ENCODE data around the gene SPINK4. TPM values are rescaled to one million over a fixed set of nuclear protein-coding genes. Genes with fewer than 3 reads are reported as not detected.

The SPINK4 gene
- total RNA-seq, 1 donor from 2014 or later = not detected

DNA sequence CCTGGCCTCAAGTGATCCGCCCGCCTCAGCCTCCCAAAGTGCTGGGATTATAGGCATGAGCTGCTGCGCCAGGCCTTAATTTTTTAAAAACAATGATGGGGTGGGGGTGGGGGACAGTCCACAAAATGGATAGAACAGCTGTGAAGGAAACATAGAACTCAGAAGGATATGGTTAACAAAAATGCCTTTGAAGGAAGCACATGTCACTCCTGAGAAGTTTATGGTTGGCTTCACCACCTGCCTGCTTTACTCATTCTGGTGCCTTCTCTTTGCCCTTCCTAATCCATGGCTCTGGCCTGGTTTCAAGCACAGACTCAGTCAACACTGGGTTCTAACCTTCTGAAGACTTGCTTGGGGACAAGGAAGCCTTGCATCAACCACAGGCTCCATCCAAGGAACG, 14.2 kb downstream of the SPINK4 start:
- H3K36me3 Mint-ChIP-seq = peaks cover 11% of the 10 kb centered on the region
- no peaks in the 10 kb centered on the region for H3K9me3 Mint-ChIP-seq
- H3K4me1 Mint-ChIP-seq (ENCODE audit: unreplicated experiment) = no peaks in the 10 kb centered on the region
- H3K27ac Mint-ChIP-seq = no peak overlapping the region
- no peaks in the 10 kb centered on the region for H3K27me3 Mint-ChIP-seq
- no peak overlapping the region for H3K4me3 Mint-ChIP-seq
- TF ChIP-seq, protein P1, sequence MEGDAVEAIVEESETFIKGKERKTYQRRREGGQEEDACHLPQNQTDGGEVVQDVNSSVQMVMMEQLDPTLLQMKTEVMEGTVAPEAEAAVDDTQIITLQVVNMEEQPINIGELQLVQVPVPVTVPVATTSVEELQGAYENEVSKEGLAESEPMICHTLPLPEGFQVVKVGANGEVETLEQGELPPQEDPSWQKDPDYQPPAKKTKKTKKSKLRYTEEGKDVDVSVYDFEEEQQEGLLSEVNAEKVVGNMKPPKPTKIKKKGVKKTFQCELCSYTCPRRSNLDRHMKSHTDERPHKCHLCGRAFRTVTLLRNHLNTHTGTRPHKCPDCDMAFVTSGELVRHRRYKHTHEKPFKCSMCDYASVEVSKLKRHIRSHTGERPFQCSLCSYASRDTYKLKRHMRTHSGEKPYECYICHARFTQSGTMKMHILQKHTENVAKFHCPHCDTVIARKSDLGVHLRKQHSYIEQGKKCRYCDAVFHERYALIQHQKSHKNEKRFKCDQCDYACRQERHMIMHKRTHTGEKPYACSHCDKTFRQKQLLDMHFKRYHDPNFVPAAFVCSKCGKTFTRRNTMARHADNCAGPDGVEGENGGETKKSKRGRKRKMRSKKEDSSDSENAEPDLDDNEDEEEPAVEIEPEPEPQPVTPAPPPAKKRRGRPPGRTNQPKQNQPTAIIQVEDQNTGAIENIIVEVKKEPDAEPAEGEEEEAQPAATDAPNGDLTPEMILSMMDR (conservative IDR thresholded peaks at IDR 0.05) = no peak
- DNase-seq (ENCODE audit: extremely low spot score, unreplicated experiment) = no peak

- TF ChIP-seq, protein P1 (conservative IDR thresholded peaks at IDR 0.05) = no peak
- Mint-ChIP-seq H3K27ac (no peak overlapping the region), H3K4me1 (ENCODE audit: unreplicated experiment) (no peaks in the 10 kb centered on the region), H3K36me3 (peaks cover 15% of the 10 kb centered on the region), H3K27me3 (no peaks in the 10 kb centered on the region), H3K4me3 (no peak overlapping the region), H3K9me3 (no peaks in the 10 kb centered on the region)
- no peak for DNase-seq (ENCODE audit: extremely low spot score, unreplicated experiment)
These were observed 15.0 kb downstream of the SPINK4 start for GRCh38 chr9:33255014-33255413.

DNA sequence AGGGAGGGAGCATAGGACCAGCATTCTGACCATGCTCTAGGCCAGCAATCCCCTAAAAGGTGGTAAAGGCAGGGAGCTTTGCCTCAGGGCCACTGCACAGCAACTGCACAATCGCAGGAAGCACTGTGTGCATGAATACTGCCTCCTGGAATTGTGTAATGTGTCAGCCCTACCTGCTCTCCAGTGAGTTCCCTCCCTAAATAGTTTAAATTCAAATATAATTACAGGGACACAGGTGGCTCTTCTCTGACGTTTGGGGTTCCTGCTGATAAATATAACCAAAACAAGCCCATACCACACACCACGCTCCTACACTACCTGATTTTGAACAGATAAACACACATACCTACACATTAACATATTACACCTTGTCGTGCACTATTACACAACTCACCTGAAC, 15.5 kb downstream of the SPINK4 start:
- TF ChIP-seq, protein P1 (conservative IDR thresholded peaks at IDR 0.05) = no peak
- Mint-ChIP-seq H3K4me1 (ENCODE audit: unreplicated experiment) (no peaks in the 10 kb centered on the region), H3K9me3 (no peaks in the 10 kb centered on the region), H3K4me3 (no peak overlapping the region), H3K27me3 (no peaks in the 10 kb centered on the region), H3K27ac (no peak overlapping the region), H3K36me3 (peaks cover 15% of the 10 kb centered on the region)
- DNase-seq (ENCODE audit: extremely low spot score, unreplicated experiment) = no peak

GRCh38 chr9:33256236-33256635, 16.3 kb downstream of the SPINK4 start:
- DNase-seq (ENCODE audit: extremely low spot score, unreplicated experiment) = no peak
- no peak overlapping the region for H3K4me3 Mint-ChIP-seq
- H3K27ac Mint-ChIP-seq = no peak overlapping the region
- peaks cover 18% of the 10 kb centered on the region for H3K36me3 Mint-ChIP-seq
- H3K27me3 Mint-ChIP-seq = no peaks in the 10 kb centered on the region
- TF ChIP-seq, protein P1 (conservative IDR thresholded peaks at IDR 0.05) = no peak
- no peaks in the 10 kb centered on the region for H3K9me3 Mint-ChIP-seq
- no peaks in the 10 kb centered on the region for H3K4me1 Mint-ChIP-seq (ENCODE audit: unreplicated experiment)

GRCh38 chr9:33257276-33257675, 17.3 kb downstream of the SPINK4 start:
- H3K9me3 Mint-ChIP-seq = no peaks in the 10 kb centered on the region
- H3K27me3 Mint-ChIP-seq = no peaks in the 10 kb centered on the region
- DNase-seq (ENCODE audit: extremely low spot score, unreplicated experiment) = no peak
- H3K4me3 Mint-ChIP-seq = no peak overlapping the region
- TF ChIP-seq, protein P1 (conservative IDR thresholded peaks at IDR 0.05) = no peak
- H3K27ac Mint-ChIP-seq = no peak overlapping the region
- H3K36me3 Mint-ChIP-seq = peaks cover 18% of the 10 kb centered on the region
- H3K4me1 Mint-ChIP-seq (ENCODE audit: unreplicated experiment) = no peaks in the 10 kb centered on the region

DNA sequence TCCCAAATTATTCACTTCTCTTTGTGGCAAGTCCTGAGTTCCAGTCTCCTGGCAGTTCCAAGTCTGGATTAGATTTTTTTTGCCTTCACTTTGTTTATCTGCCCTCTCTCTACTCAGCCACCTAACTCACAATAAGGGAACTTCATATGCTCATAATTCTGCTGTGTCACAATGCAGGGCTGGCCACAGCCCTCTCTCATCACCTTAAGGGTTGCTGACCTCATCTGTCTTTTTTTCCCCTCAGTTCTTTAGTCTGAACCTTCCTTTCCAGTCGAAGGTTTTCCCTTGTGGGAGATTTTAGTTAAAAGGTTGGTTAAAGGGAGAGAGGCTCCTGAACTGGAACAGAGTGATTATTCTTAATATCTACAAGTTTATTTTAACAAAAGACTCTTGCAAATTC, 20.4 kb downstream of the SPINK4 start:
- no peak overlapping the region for H3K4me3 Mint-ChIP-seq
- H3K27me3 Mint-ChIP-seq = no peaks in the 10 kb centered on the region
- H3K9me3 Mint-ChIP-seq = no peaks in the 10 kb centered on the region
- H3K4me1 Mint-ChIP-seq (ENCODE audit: unreplicated experiment) = peaks cover 16% of the 10 kb centered on the region
- no peak overlapping the region for H3K27ac Mint-ChIP-seq
- no peak for DNase-seq (ENCODE audit: extremely low spot score, unreplicated experiment)
- TF ChIP-seq, protein P1 (conservative IDR thresholded peaks at IDR 0.05) = no peak
- peaks cover 25% of the 10 kb centered on the region for H3K36me3 Mint-ChIP-seq

Data from type B pancreatic cell (in vitro differentiated cells).